ENCODE measurements around the gene TPGS1.
A peak's percentile ranks its signal among the peaks of the same experiment; 100 is the strongest.

Gene TPGS1

GRCh38 chr19:530134-531008 lies 23.1 kb downstream of the TPGS1 start:
- DNase-seq (ENCODE audit: extremely low spot score) = no peak
- ChIA-PET CTCF (interaction anchor here (1.0 to 6.4 kb wide), 5 partner anchors 8 to 99 kb away, joined by 3 to 79 read pairs (median 3); no protein-coding TSS in a partner anchor), POLR2A (interaction anchor here (0.6 to 1.6 kb wide), 3 partner anchors 13 to 24 kb away, joined by 3 to 11 read pairs (median 6); no protein-coding TSS in a partner anchor)
- TF ChIP-seq CTCF (IDR thresholded peaks at IDR 0.05; ENCODE audit: control extremely low read depth, extremely low read depth, low read depth, missing control alignments) = no peak

DNA sequence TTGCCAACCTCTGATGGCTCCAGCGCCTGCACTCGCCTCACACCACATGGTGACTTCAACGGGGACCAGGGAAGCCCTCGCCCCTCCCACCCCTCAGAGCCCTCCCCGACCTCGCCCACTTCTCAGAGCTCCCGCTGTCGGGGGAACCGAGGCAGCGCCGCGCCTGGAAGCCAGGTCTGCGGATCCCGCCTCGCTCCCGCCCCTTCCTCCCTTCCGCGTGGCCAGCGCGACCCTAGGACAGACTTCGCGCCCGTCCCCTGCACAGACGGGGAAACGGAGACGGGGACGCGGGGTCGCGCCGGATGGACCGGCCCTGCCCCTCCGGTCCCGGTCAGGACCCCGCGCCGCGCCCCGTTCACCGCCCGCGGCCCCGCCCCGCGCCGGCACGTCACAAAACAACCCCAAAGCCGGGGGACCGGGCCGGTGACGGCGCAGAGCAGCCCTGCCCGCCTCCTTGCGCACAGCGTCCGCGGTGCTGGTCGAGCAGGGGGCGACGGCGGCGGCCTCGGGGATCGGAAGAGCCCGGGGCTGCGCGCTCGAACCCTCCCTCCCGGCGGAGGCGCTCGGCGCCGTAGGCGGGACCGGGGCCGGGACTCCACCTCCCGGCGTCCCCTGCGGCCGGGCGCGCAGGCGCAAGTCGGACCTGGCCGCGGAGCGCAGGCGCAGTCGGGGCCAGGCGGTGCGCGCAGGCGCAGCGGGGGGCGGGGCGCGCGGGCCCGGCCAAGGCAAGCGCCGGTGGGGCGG lies 23.9 kb downstream of the TPGS1 start:
- ChIA-PET POLR2A (interaction anchor here (0.6 to 1.6 kb wide), 6 partner anchors 9 to 24 kb away, joined by 3 to 11 read pairs (median 4); no protein-coding TSS in a partner anchor), CTCF (interaction anchor here (0.8 to 6.4 kb wide), 9 partner anchors 9 to 98 kb away, joined by 3 to 79 read pairs (median 4); no protein-coding TSS in a partner anchor)
- DNase-seq (ENCODE audit: extremely low spot score) = peak; percentile 99
- TF ChIP-seq CTCF (IDR thresholded peaks at IDR 0.05; ENCODE audit: control extremely low read depth, extremely low read depth, low read depth, missing control alignments) = no peak

DNA sequence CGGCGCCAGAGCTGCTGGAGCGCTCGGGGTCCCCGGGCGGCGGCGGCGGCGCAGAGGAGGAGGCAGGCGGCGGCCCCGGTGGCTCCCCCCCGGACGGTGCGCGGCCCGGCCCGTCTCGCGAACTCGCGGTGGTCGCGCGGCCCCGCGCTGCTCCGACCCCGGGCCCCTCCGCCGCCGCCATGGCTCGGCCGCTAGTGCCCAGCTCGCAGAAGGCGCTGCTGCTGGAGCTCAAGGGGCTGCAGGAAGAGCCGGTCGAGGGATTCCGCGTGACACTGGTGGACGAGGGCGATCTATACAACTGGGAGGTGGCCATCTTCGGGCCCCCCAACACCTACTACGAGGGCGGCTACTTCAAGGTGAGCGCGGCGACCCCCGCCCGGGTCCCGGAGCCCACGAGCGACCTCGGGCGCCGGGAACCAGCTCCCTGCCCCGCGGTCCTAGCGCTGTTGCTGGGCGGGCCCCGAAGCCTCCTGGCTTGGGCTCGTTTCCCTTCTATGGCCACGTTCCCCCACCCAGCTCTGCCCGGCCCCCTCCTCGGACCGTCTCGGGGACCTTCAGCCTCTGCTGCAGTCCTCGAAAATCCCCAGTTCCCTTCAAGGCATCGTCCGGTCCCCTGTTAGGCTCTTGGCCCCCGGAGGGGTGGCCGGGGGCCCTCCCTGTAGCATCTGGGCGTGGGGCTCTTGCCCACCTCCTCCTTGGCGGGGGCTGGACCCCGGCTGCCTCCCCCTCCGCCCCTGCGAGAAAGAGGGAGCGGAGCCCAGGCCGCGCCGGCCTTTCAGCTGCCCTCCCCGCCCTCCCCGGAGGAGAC lies 24.7 kb downstream of the TPGS1 start, which contains the start of gene CDC34:
CDC34 (plus strand) TSS at position 8 of the 808 bp plus-strand sequence; CDS start at position 180, 172 bp downstream.
- peak; percentile 50 for DNase-seq (ENCODE audit: extremely low spot score)
- ChIA-PET CTCF (interaction anchor here (0.8 to 6.4 kb wide), 7 partner anchors 10 to 40 kb away, joined by 3 to 79 read pairs (median 5); no protein-coding TSS in a partner anchor), POLR2A (interaction anchor here (0.7 to 1.6 kb wide), 4 partner anchors 10 to 43 kb away, joined by 3 to 11 read pairs (median 4); no protein-coding TSS in a partner anchor)
- TF ChIP-seq CTCF (IDR thresholded peaks at IDR 0.05; ENCODE audit: control extremely low read depth, extremely low read depth, low read depth, missing control alignments) = no peak

- CTCF ChIA-PET = interaction anchor here (1.0 to 6.4 kb wide), 5 partner anchors 9 to 37 kb away, joined by 3 to 79 read pairs (median 6); no protein-coding TSS in a partner anchor
- POLR2A ChIA-PET = interaction anchor here (0.7 kb wide), 1 partner anchor 42 kb away, joined by 3 read pairs; no protein-coding TSS in a partner anchor
- TF ChIP-seq CTCF (IDR thresholded peaks at IDR 0.05; ENCODE audit: control extremely low read depth, extremely low read depth, low read depth, missing control alignments) = peak; percentile 41
- peak; percentile 48 for DNase-seq (ENCODE audit: extremely low spot score)
Observed at GRCh38 chr19:532561-533363, 25.5 kb downstream of the TPGS1 start.

- ChIA-PET CTCF (interaction anchor here (1.4 to 6.4 kb wide), 3 partner anchors 9 to 27 kb away, joined by 5 to 79 read pairs (median 8); no protein-coding TSS in a partner anchor), POLR2A (no interaction called here)
- no peak for TF ChIP-seq CTCF (IDR thresholded peaks at IDR 0.05; ENCODE audit: control extremely low read depth, extremely low read depth, low read depth, missing control alignments)
- DNase-seq (ENCODE audit: extremely low spot score) = no peak
Observed at GRCh38 chr19:533364-534058, 26.2 kb downstream of the TPGS1 start.
